SK-N-SH (cell line): ENCODE data around the gene CDC42EP4. TPM values are rescaled to one million over a fixed set of nuclear protein-coding genes. Genes with fewer than 3 reads are reported as not detected.

Experiments
- CTCF ChIA-PET: fragments of 300-600, 350-600 bp; formaldehyde crosslinking; extraction: SDS; loops from one replicate; lab custom pipeline; 2021; lab: Yijun Ruan, JAX
- POLR2A ChIA-PET: fragments of 350-600 bp; sonication (Branson Sonifier 250); formaldehyde crosslinking; extraction: SDS; loops from one replicate; lab custom pipeline; 2020; ENCODE audit warnings: antibody characterized with exemption, inconsistent platforms; lab: Yijun Ruan, JAX
- DNase-seq: peaks from one replicate; pipeline ENCODE4 v3.0.0; 2012
- H2AFZ ChIP-seq: fragments of 200-600 bp; sonication (generic); 2 replicates; pipeline ENCODE4 v1.8.1; 2016; ENCODE audit warnings: antibody characterized with exemption, mild to moderate bottlenecking, low read depth
- H3F3A ChIP-seq: fragments of 200-600 bp; sonication (generic); replicated peaks from 2 replicates; pipeline ENCODE3; 2016; ENCODE audit warnings: antibody characterized with exemption, mild to moderate bottlenecking; ENCODE audit not compliant: insufficient read depth
- H3K27ac ChIP-seq, 2 experiments: fragments of 200-500 bp in 1 of 2; fragments of 200-600 bp in 1 of 2; sonication (Bioruptor generic) in 1 of 2; sonication (generic), shearing (Covaris generic) in 1 of 2; 2 replicates each; pipeline versions ENCODE4 v1.5.1 to v1.6.1; 2014 to 2016; ENCODE audit warnings: low read depth in 2 of 2, inconsistent platforms in 1 of 2, low read length in 1 of 2, mild to moderate bottlenecking in 1 of 2, mixed read lengths in 1 of 2
- H3K27me3 ChIP-seq: fragments of 200-600 bp; sonication (generic), shearing (Covaris generic); 2 replicates; pipeline ENCODE4 v1.6.1; 2016; ENCODE audit warnings: mixed run types; ENCODE audit not compliant: insufficient read depth
- H3K36me3 ChIP-seq, 2 experiments: fragments of 200-500 bp in 1 of 2; fragments of 200-600 bp in 1 of 2; sonication (Bioruptor generic) in 1 of 2; sonication (generic) in 1 of 2; replicated peaks in 1 of 2; 2 replicates each; pipeline versions ENCODE3 to v1.5.1; 2014 to 2016; ENCODE audit warnings: low read length in 1 of 2, mild to moderate bottlenecking in 1 of 2; ENCODE audit not compliant: insufficient read depth in 2 of 2, control insufficient read depth in 1 of 2
- H3K4me1 ChIP-seq, 2 experiments: fragments of 200-500 bp in 1 of 2; fragments of 200-600 bp in 1 of 2; sonication (Bioruptor generic) in 1 of 2; sonication (generic), shearing (Covaris generic) in 1 of 2; 2 replicates each; pipeline versions ENCODE4 v1.5.1 to v1.6.1; 2014 to 2016; ENCODE audit warnings: low read depth in 1 of 2, low read length in 1 of 2, mixed run types in 1 of 2; ENCODE audit not compliant: insufficient read depth in 2 of 2, control insufficient read depth in 1 of 2
- H3K4me2 ChIP-seq: fragments of 200-600 bp; sonication (generic), shearing (Covaris generic); 2 replicates; pipeline ENCODE4 v1.6.1; 2017; ENCODE audit warnings: mixed run types
- H3K4me3 ChIP-seq, 2 experiments: fragments of 200-500 bp in 1 of 2; fragments of 200-600 bp in 1 of 2; sonication (Bioruptor generic) in 1 of 2; sonication (generic), shearing (Covaris generic) in 1 of 2; 2 replicates each; pipeline versions ENCODE4 v1.5.1 to v1.8.1; 2014 to 2016; ENCODE audit warnings: low read depth in 2 of 2, inconsistent platforms in 1 of 2, low read length in 1 of 2, mild to moderate bottlenecking in 1 of 2, mixed read lengths in 1 of 2, moderate library complexity in 1 of 2
- H3K79me2 ChIP-seq: fragments of 200-600 bp; sonication (generic); 2 replicates; pipeline ENCODE4 v1.8.1; 2017; ENCODE audit warnings: mild to moderate bottlenecking; ENCODE audit not compliant: insufficient read depth
- H3K9ac ChIP-seq: fragments of 200-600 bp; sonication (generic); 2 replicates; pipeline ENCODE4 v1.6.1; 2017; ENCODE audit warnings: mixed run types
- H3K9me2 ChIP-seq: fragments of 200-600 bp; sonication (generic); 2 replicates; pipeline ENCODE4 v1.6.1; 2017; ENCODE audit warnings: mixed run types
- H3K9me3 ChIP-seq: fragments of 200-600 bp; sonication (generic); 2 replicates; pipeline ENCODE4 v1.6.1; 2017; ENCODE audit warnings: mixed run types, mild to moderate bottlenecking, moderate library complexity
- H4K20me1 ChIP-seq: fragments of 200-600 bp; sonication (generic); 2 replicates; pipeline ENCODE4 v1.6.1; 2017; ENCODE audit warnings: mild to moderate bottlenecking, mixed run types; ENCODE audit not compliant: insufficient read depth
- CTCF ChIP-seq: fragments of 200-600 bp; sonication (generic); IDR thresholded peaks from 2 replicates; pipeline ENCODE4 v1.6.1; 2017; ENCODE audit warnings: antibody characterized with exemption, mild to moderate bottlenecking, moderate library complexity
- ELF1 ChIP-seq: IDR thresholded peaks from 2 replicates; pipeline ENCODE4 v1.4.0; 2012
- EP300 ChIP-seq, 2 experiments: IDR thresholded peaks; 2 replicates each; pipeline versions ENCODE4 v1.4.0 to v1.6.1; 2012; ENCODE audit warnings: borderline replicate concordance in 1 of 2, low read depth in 1 of 2, low read length in 1 of 2
- EZH2phosphoT487 ChIP-seq: fragments of 200-600 bp; sonication (generic); IDR thresholded peaks from 2 replicates; pipeline ENCODE4 v1.6.1; 2017; ENCODE audit warnings: low read depth, mixed run types, mild to moderate bottlenecking, antibody characterized with exemption, moderate library complexity, borderline replicate concordance
- FOXJ3 ChIP-seq: sonication (generic); formaldehyde crosslinking; IDR thresholded peaks from 2 replicates; pipeline ENCODE4 v1.5.1; 2020; ENCODE audit warnings: mild to moderate bottlenecking, missing genetic modification reagents
- FOXM1 ChIP-seq: IDR thresholded peaks from 2 replicates; pipeline ENCODE4 v1.4.0; 2012; ENCODE audit warnings: low read depth, mild to moderate bottlenecking
- GABPA ChIP-seq: IDR thresholded peaks from 2 replicates; pipeline ENCODE4 v1.4.0; 2012; ENCODE audit warnings: low read depth, mild to moderate bottlenecking
- GATA2 ChIP-seq: sonication (generic); formaldehyde crosslinking; IDR thresholded peaks from 2 replicates; pipeline ENCODE4 v1.5.0; 2020; ENCODE audit warnings: mild to moderate bottlenecking, missing genetic modification reagents
- MEF2A ChIP-seq: IDR thresholded peaks from 2 replicates; pipeline ENCODE4 v1.4.0; 2012; ENCODE audit warnings: low read depth, borderline replicate concordance
- MXI1 ChIP-seq: IDR thresholded peaks from 2 replicates; pipeline ENCODE4 v1.6.1; 2012; ENCODE audit warnings: mild to moderate bottlenecking, low read depth, low read length, improper control_type of control experiment
- NRF1 ChIP-seq: IDR thresholded peaks from 2 replicates; pipeline ENCODE4 v1.6.1; 2012; ENCODE audit warnings: low read depth, mild to moderate bottlenecking, low read length
- POLR2AphosphoS5 ChIP-seq: IDR thresholded peaks from 2 replicates; pipeline ENCODE4 v1.6.1; 2012; ENCODE audit warnings: low read depth, low read length
- RAD21 ChIP-seq: IDR thresholded peaks from 2 replicates; pipeline ENCODE4 v1.6.1; 2012; ENCODE audit warnings: mild to moderate bottlenecking, low read length
- RCOR1 ChIP-seq: fragments of 150-350 bp; IDR thresholded peaks from 2 replicates; pipeline ENCODE4 v1.6.1; 2017; ENCODE audit warnings: antibody characterized with exemption, low read length
- REST ChIP-seq: IDR thresholded peaks from 2 replicates; pipeline ENCODE4 v1.6.1; 2012; ENCODE audit warnings: mild to moderate bottlenecking, low read depth, low read length, moderate library complexity
- RFX5 ChIP-seq: IDR thresholded peaks from 2 replicates; pipeline ENCODE4 v1.6.1; 2012; ENCODE audit warnings: mild to moderate bottlenecking, improper control_type of control experiment, low read length
- RXRA ChIP-seq: IDR thresholded peaks from 2 replicates; pipeline ENCODE4 v1.4.0; 2012; ENCODE audit warnings: low read depth, mild to moderate bottlenecking, borderline replicate concordance
- SMC3 ChIP-seq: IDR thresholded peaks from 2 replicates; pipeline ENCODE4 v1.6.1; 2012; ENCODE audit warnings: low read depth, low read length, improper control_type of control experiment
- TCF12 ChIP-seq: IDR thresholded peaks from 2 replicates; pipeline ENCODE4 v1.4.0; 2012
- TEAD4 ChIP-seq: IDR thresholded peaks from 2 replicates; pipeline ENCODE4 v1.4.0; 2012; ENCODE audit warnings: mild to moderate bottlenecking, borderline replicate concordance; ENCODE audit not compliant: insufficient read depth
- USF1 ChIP-seq: IDR thresholded peaks from 2 replicates; pipeline ENCODE4 v1.4.0; 2012; ENCODE audit warnings: low read depth, borderline replicate concordance
- USF2 ChIP-seq: fragments of 150-350 bp; IDR thresholded peaks from 2 replicates; pipeline ENCODE4 v1.6.1; 2017; ENCODE audit warnings: antibody characterized with exemption, low read length, low read depth, borderline replicate concordance
- YY1 ChIP-seq: IDR thresholded peaks from 2 replicates; pipeline ENCODE4 v1.4.0; 2012; ENCODE audit warnings: low read depth, mild to moderate bottlenecking
- ZBTB33 ChIP-seq: IDR thresholded peaks from 2 replicates; pipeline ENCODE4 v1.4.0; 2012; ENCODE audit warnings: low read depth, borderline replicate concordance
- whole genome bisulfite sequencing: methylation state at CpG from one replicate; pipeline ENCODE4 v1.1.6; 2017; ENCODE audit warnings: low lambda C conversion rate; 5-methylcytosine and 5-hydroxymethylcytosine counted together
- polyA plus RNA-seq, 3 experiments: library from polyadenylated mRNA; depleted of rRNA; stranded (reverse); fragments of >200 nt; gene quantifications; 2 replicates each; pipeline ENCODE4 v1.2.3, GENCODE V29; 2012

Gene CDC42EP4
- polyA plus RNA-seq, 1 of the 3 experiments (the other 2 are of a cell fraction) = 28.3 TPM

GRCh38 chr17:73357981-73358380 lies 46.2 kb upstream of the CDC42EP4 start (continued):
- no peak for TF ChIP-seq USF1

GRCh38 chr17:73357318-73357717 lies 45.5 kb upstream of the CDC42EP4 start:
- H3K9me2 ChIP-seq = no peaks in the 10 kb centered on the region
- CTCF ChIA-PET = interaction anchor here (0.8 to 9.0 kb wide), 12 partner anchors 8 to 632 kb away, joined by 3 to 84 read pairs (median 6); partner anchors contain the start of gene CDC42EP4
- POLR2A ChIA-PET = interaction anchor here (0.7 to 2.9 kb wide), 9 partner anchors 8 to 129 kb away, joined by 3 to 26 read pairs (median 4); partner anchors contain the start of gene CDC42EP4
- 42% methylated on average over 9 of the region's 9 CpGs for WGBS
- H3K27ac ChIP-seq = peak overlapping the region in 1 of 2 experiments; percentile 96; a peak in 2 of 4 replicates
- H2AFZ ChIP-seq = no peak overlapping the region
- H3K4me1 ChIP-seq = peaks cover 0 to 66% of the 10 kb centered on the region in 2 experiments; a peak in 1 of 4 replicates
- H3K9ac ChIP-seq = no peak overlapping the region
- no peaks in the 10 kb centered on the region for H3K27me3 ChIP-seq
- H3K4me2 ChIP-seq = no peak overlapping the region
- H3K79me2 ChIP-seq = no peaks in the 10 kb centered on the region
- H3K9me3 ChIP-seq = no peaks in the 10 kb centered on the region
- no peak overlapping the region for H3K4me3 ChIP-seq
- H3K36me3 ChIP-seq = no peaks in the 10 kb centered on the region
- no peaks in the 10 kb centered on the region for H4K20me1 ChIP-seq
- peak; percentile 97 for DNase-seq
- no peaks in the 10 kb centered on the region for H3F3A ChIP-seq
- TF ChIP-seq USF2 (no peak), RFX5 (0 out of 2 replicates have a peak, but pooled peaks have one; percentile 25), CTCF (no peak), MXI1 (peak; percentile 84), YY1 (no peak), NRF1 (no peak), RCOR1 (peak; percentile 91), EZH2phosphoT487 (no peak), TCF12 (peak; percentile 55), TEAD4 (no peak), REST (no peak), ZBTB33 (no peak), RXRA (no peak), FOXJ3 (peak; percentile 94), SMC3 (0 out of 2 replicates have a peak, but pooled peaks have one; percentile 15), POLR2AphosphoS5 (0 out of 2 replicates have a peak, but pooled peaks have one; percentile 15), ELF1 (no peak), FOXM1 (no peak), RAD21 (peak; percentile 44), GATA2 (CRISPR knock-in tag) (peak; percentile 98), GABPA (no peak), EP300 (IDR thresholded peaks at IDR 0.05; ENCODE audit: borderline replicate concordance in 1 of 2, low read depth in 1 of 2, low read length in 1 of 2) (peak in 1 of 2 experiments; percentile 93; a peak in 2 of 4 replicates), MEF2A (no peak)
